Right renal pelvis (tissue), 4 donors: ENCODE results near the gene ABCC6. TPM values are rescaled to one million over a fixed set of nuclear protein-coding genes. Genes with fewer than 3 reads are reported as not detected.
"Not testable (repeated sequence)": the region's sequence is repeated elsewhere in the genome, so short reads cannot be mapped to it uniquely, and the experiment has no call there.

ENCODE experiments used
- DNase-seq, 4 donors: peaks; one replicate each; pipeline ENCODE4 v3.0.0-alpha.2; 2013; ENCODE audit warnings: low read depth in 4 of 4, low spot score in 3 of 4, missing footprints in 1 of 4
- polyA plus RNA-seq, 4 donors: library from polyadenylated mRNA; unstranded; fragments of 120-200 nt; gene quantifications; one replicate each; pipeline ENCODE4 v1.2.1, GENCODE V29; 2013; ENCODE audit not compliant: insufficient read length in 4 of 4

Gene ABCC6
- polyA plus RNA-seq, 4 donors, result 17.7 to 31.1 (median 19.1) TPM

GRCh38 chr16:16191493-16192167, 31.7 kb downstream of the ABCC6 start:
- no peak for DNase-seq

GRCh38 chr16:16190966-16191365, 32.3 kb downstream of the ABCC6 start:
- not testable (repeated sequence) for DNase-seq

GRCh38 chr16:16190546-16190945, 32.7 kb downstream of the ABCC6 start:
- DNase-seq, result no peak

- DNase-seq, result no peak
These were observed 33.5 kb downstream of the ABCC6 start for GRCh38 chr16:16189842-16190241.

DNA sequence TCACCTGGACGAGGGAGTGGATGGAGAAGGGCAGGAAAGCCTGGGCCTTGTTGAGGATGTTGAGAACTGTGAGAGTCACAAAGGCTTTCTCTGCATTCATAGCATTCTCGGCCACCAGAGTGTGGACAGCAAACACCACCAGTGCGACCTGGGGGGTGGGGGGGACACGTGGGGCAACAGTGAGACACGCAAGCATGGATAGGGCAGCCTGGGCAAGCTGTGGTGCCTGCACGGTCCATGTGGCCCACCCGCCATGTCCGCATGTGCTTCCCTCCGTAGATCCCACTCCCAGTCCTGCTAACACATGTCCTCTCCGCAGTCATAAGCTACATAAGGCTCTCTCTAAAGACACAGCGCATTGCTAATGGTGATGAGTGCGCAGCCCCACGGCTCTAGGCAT, 34.5 kb downstream of the ABCC6 start:
- DNase-seq, result no peak

DNA sequence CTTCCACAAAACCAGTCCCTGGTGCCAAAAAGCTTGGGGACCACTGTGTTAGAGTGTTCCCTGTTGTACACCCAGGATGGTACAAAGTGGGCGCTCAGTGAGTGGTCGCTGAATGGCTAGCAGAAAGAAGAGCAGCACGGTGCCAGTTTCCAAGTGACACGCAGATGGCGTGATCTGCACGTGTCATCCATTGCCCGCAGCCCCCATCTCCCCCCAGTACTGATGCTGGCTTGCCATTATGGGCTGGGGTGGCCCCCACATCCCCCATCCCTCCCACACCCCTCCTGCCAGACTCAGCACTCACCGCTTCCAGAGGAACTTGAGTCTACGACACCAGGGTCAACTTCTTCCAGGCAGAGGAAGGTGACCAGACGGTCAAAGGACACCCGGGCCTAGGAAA, 36.5 kb downstream of the ABCC6 start:
- DNase-seq, result no peak

DNA sequence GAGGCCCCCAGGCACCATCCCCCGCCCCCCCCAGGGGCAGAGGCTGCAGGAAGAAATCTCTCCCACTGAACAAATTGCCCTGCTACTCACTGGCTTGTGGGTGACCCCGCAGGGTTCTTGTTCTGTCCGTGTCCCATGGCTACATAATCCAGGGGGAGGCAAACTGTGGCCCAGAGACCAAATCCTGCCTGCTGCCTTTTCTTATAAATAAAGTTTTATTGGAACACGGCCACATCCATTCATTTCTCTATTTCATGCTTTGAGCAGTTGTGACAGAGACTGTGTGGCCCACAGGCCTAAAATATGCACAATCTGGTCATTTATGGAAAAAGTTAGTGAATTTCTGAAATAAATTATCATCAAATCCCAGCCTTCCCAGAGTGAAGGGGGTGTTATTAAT, 38.2 kb downstream of the ABCC6 start:
- DNase-seq, result no peak

- no peak for DNase-seq
These were observed 38.7 kb downstream of the ABCC6 start for GRCh38 chr16:16184594-16184993.

- no peak for DNase-seq
These were observed 39.7 kb downstream of the ABCC6 start for GRCh38 chr16:16183562-16183961.

DNA sequence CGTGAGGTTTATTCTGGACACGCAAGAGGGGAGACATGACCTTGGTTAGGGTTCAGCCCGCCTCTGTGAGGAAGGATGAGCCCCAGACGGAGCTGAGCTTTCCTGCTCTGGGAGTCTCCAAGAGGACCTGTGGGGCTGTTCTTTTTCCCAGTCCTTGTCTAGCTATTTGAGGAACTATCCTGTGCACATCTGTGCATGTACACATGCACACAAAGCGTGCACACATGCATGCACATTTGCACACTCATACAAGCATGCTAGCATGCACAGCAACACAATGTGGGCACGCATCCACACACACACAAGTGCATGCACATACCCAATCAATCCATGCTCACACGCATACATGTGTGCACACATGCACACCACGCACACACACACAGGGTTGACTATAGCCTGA, 40.4 kb downstream of the ABCC6 start:
- DNase-seq, result no peak

- not testable (repeated sequence) for DNase-seq
These were observed 41.5 kb downstream of the ABCC6 start for GRCh38 chr16:16181748-16182147.

- no peak for DNase-seq
These were observed 44.7 kb downstream of the ABCC6 start for GRCh38 chr16:16178455-16179162.

DNA sequence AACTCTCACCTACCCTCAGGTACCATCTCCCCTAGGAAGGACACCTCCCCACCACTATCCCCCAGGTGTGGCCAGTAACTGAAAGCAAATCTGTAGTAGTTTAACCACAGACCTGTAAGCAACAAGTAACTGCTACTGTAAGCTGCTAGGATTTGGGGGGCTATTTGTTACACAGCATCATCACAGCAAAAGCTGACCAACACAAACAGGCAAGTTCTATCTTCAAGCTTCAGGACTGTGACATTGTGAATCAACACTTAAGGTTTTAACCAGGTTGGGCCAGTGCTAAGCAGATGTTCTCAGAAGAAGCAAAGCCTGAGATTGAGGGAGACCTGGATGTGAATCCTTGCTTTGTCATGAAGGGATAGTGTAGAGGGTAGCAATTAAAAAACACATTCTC, 47.0 kb downstream of the ABCC6 start:
- DNase-seq, result no peak

GRCh38 chr16:16175296-16175695, 48.0 kb downstream of the ABCC6 start:
- no peak for DNase-seq

DNA sequence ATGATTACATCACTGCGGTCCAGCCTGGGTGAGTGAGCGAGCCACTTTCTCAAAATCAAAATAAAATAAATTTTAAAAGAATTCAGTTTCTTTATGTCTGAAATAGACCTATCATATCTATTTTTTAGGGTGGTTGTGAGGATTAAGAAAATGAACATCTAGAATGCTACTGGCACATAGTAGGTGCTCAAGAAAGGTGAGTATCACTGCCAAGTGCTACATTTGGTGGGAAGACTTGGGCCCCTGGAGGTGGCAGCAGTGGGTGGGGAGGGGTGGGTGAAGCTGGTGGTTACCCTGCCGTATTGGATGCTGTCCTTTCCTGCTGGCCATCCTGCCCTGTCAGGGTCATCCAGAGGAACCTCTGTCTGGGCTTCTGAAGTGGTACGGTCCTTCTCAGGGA, 50.3 kb downstream of the ABCC6 start:
- DNase-seq, result no peak

- no peak for DNase-seq
These were observed 51.9 kb downstream of the ABCC6 start for GRCh38 chr16:16171332-16171919.

- DNase-seq, result no peak
These were observed 53.7 kb downstream of the ABCC6 start for GRCh38 chr16:16169615-16170014.

DNA sequence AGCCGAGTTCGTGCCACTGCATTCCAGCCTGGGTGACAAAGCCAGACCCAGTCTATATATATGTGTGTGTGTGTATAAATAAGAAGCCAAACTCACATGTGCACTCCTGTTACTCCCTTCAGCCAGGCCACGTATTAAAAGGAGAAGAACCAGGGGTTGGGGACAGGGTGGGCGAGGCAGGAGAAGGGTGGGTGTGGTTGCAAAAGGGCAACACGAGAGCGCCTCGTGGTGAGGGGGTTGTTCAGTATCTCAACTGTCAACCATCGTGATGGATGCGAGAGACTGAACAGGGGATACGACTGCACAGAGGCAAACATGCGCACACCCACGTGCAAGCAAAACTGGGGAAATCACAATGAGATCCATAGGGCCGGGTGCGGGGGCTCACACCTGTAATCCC, 54.9 kb downstream of the ABCC6 start:
- no peak for DNase-seq

GRCh38 chr16:16167927-16168326, 55.4 kb downstream of the ABCC6 start:
- DNase-seq, result no peak

- DNase-seq, result no peak
These were observed 56.3 kb downstream of the ABCC6 start for GRCh38 chr16:16166949-16167348.

- DNase-seq, result no peak
These were observed 57.2 kb downstream of the ABCC6 start for GRCh38 chr16:16166085-16166484.

DNA sequence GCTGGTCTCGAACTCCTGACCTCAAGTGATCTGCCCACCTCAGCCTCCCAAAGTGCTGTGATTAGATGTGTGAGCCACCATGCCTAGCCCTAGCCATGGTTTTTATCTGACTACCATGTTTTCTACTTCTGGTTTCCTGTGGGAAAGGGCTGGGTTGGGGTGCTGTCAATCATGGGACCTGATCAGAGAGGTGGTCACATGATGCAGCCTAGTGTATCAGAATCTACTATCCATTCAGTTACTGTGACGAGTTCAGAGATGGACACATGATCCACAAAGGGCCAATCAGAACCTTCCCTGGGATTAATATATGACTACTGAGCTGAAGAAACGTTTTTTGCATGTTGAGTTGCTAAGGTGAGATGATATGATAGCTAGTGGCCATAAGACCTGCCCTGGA, 59.1 kb downstream of the ABCC6 start:
- no peak for DNase-seq
